ENCODE data around the gene EFHD2.

- TF ChIP-seq, protein P1, sequence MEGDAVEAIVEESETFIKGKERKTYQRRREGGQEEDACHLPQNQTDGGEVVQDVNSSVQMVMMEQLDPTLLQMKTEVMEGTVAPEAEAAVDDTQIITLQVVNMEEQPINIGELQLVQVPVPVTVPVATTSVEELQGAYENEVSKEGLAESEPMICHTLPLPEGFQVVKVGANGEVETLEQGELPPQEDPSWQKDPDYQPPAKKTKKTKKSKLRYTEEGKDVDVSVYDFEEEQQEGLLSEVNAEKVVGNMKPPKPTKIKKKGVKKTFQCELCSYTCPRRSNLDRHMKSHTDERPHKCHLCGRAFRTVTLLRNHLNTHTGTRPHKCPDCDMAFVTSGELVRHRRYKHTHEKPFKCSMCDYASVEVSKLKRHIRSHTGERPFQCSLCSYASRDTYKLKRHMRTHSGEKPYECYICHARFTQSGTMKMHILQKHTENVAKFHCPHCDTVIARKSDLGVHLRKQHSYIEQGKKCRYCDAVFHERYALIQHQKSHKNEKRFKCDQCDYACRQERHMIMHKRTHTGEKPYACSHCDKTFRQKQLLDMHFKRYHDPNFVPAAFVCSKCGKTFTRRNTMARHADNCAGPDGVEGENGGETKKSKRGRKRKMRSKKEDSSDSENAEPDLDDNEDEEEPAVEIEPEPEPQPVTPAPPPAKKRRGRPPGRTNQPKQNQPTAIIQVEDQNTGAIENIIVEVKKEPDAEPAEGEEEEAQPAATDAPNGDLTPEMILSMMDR (tag by site-specific recombination; IDR thresholded peaks at IDR 0.05) = no peak
- TF ChIP-seq ZBTB7A (tag by site-specific recombination; IDR thresholded peaks at IDR 0.05; ENCODE audit: low read depth) (no peak), ZNF175 (tag by site-specific recombination; IDR thresholded peaks at IDR 0.05) (no peak), ZNF140 (tag by site-specific recombination; IDR thresholded peaks at IDR 0.05) (no peak), ZBTB1 (tag by site-specific recombination; IDR thresholded peaks at IDR 0.05) (no peak), GLIS1 (tag by site-specific recombination; IDR thresholded peaks at IDR 0.05) (no peak), ZNF837 (tag by site-specific recombination; IDR thresholded peaks at IDR 0.05) (no peak), ZNF76 (tag by site-specific recombination; IDR thresholded peaks at IDR 0.05; ENCODE audit: borderline replicate concordance, low read depth) (no peak)
- TF ChIP-seq, protein P2, sequence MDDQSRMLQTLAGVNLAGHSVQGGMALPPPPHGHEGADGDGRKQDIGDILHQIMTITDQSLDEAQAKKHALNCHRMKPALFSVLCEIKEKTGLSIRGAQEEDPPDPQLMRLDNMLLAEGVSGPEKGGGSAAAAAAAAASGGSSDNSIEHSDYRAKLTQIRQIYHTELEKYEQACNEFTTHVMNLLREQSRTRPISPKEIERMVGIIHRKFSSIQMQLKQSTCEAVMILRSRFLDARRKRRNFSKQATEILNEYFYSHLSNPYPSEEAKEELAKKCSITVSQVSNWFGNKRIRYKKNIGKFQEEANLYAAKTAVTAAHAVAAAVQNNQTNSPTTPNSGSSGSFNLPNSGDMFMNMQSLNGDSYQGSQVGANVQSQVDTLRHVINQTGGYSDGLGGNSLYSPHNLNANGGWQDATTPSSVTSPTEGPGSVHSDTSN (CRISPR knock-in tag; IDR thresholded peaks at IDR 0.05) = no peak
Observed at GRCh38 chr1:15446212-15446611, 36.5 kb downstream of the EFHD2 start.

All from HEK293 (cell line).